ENCODE measurements around the gene FBXO46. TPM values are rescaled to one million over a fixed set of nuclear protein-coding genes. Genes with fewer than 3 reads are reported as not detected.

Gene FBXO46
- total and polyA plus RNA-seq, 2 of the 13 experiments (the other 11 are each of a cell fraction or from before 2014, with no cell fraction given): 6.2 to 6.4 TPM

- TF ChIP-seq ATF3 (CRISPR knock-in tag; IDR thresholded peaks at IDR 0.05) (no peak), MAFG (CRISPR knock-in tag; IDR thresholded peaks at IDR 0.05) (no peak), ZNF792 (CRISPR knock-in tag; IDR thresholded peaks at IDR 0.05) (no peak), ZNF749 (CRISPR knock-in tag; IDR thresholded peaks at IDR 0.05; ENCODE audit: borderline replicate concordance) (no peak), HNRNPUL1 (IDR thresholded peaks at IDR 0.05; ENCODE audit: low read depth, low read length) (no peak), ZNF446 (CRISPR knock-in tag; IDR thresholded peaks at IDR 0.05) (no peak), CHCHD3 (CRISPR knock-in tag; IDR thresholded peaks at IDR 0.05) (no peak), RFX1 (IDR thresholded peaks at IDR 0.05) (no peak), POGK (CRISPR knock-in tag; conservative IDR thresholded peaks at IDR 0.05) (no peak), ARHGAP35 (CRISPR knock-in tag; IDR thresholded peaks at IDR 0.05; ENCODE audit: borderline replicate concordance) (no peak), SRY (CRISPR knock-in tag; IDR thresholded peaks at IDR 0.05) (no peak; the same call in 1 of the 2 replicates), ZNF7 (CRISPR knock-in tag; IDR thresholded peaks at IDR 0.05) (no peak), ZNF33B (CRISPR knock-in tag; IDR thresholded peaks at IDR 0.05) (no peak), POLR2A (IDR thresholded peaks at IDR 0.05; ENCODE audit: insufficient read depth in 1 of 2, low read depth in 2 of 2, low read length in 2 of 2) (peak; percentile 29 to 32; a peak in 1 of 4 replicates), ZFP90 (CRISPR knock-in tag; IDR thresholded peaks at IDR 0.05; ENCODE audit: borderline replicate concordance) (no peak), MLX (CRISPR knock-in tag; IDR thresholded peaks at IDR 0.05) (0 out of 2 replicates have a peak, but pooled peaks have one; percentile 4), CCDC6 (CRISPR knock-in tag; IDR thresholded peaks at IDR 0.05) (no peak), RARG (CRISPR knock-in tag; IDR thresholded peaks at IDR 0.05; ENCODE audit: low read depth) (no peak), ZNF468 (CRISPR knock-in tag; IDR thresholded peaks at IDR 0.05) (no peak), CREB3 (CRISPR knock-in tag; IDR thresholded peaks at IDR 0.05) (no peak), ZNF616 (CRISPR knock-in tag; IDR thresholded peaks at IDR 0.05; ENCODE audit: low read depth) (no peak), JUNB (CRISPR knock-in tag; IDR thresholded peaks at IDR 0.05; ENCODE audit: borderline replicate concordance) (no peak), FOXA1 (IDR thresholded peaks at IDR 0.05) (no peak), FOXA1 (CRISPR knock-in tag; IDR thresholded peaks at IDR 0.05) (no peak), HNRNPLL (IDR thresholded peaks at IDR 0.05; ENCODE audit: low read depth, low read length, poor library complexity, severe bottlenecking) (no peak), NKX3-1 (CRISPR knock-in tag; IDR thresholded peaks at IDR 0.05) (no peak), PHF8 (CRISPR knock-in tag; IDR thresholded peaks at IDR 0.05) (peak; percentile 23; the same call in 1 of the 2 replicates), SIN3B (IDR thresholded peaks at IDR 0.05; ENCODE audit: low read length) (no peak), RARA (CRISPR knock-in tag; IDR thresholded peaks at IDR 0.05) (no peak), JUN (CRISPR knock-in tag; IDR thresholded peaks at IDR 0.05) (no peak), RCOR2 (CRISPR knock-in tag; IDR thresholded peaks at IDR 0.05) (no peak)
These were observed 36.7 kb upstream of the FBXO46 start (continued) for GRCh38 chr19:45767410-45767880.
